Stimulated activated CD4-positive, alpha-beta T cell treated with anti-CD3 and anti-CD28 coated beads, Interleukin-15, amount 100 ng/mL, for 48 hours (primary cell): ENCODE results near the gene CFHR4.
"Not testable (repeated sequence)": the region's sequence is repeated elsewhere in the genome, so short reads cannot be mapped to it uniquely, and the experiment has no call there.

Source experiments
- DNase-seq, 2 donors: peaks; one replicate each; pipeline ENCODE4 v3.0.0-alpha.2; 2020; ENCODE audit warnings: low read depth in 2 of 2

CFHR4 gene

DNA sequence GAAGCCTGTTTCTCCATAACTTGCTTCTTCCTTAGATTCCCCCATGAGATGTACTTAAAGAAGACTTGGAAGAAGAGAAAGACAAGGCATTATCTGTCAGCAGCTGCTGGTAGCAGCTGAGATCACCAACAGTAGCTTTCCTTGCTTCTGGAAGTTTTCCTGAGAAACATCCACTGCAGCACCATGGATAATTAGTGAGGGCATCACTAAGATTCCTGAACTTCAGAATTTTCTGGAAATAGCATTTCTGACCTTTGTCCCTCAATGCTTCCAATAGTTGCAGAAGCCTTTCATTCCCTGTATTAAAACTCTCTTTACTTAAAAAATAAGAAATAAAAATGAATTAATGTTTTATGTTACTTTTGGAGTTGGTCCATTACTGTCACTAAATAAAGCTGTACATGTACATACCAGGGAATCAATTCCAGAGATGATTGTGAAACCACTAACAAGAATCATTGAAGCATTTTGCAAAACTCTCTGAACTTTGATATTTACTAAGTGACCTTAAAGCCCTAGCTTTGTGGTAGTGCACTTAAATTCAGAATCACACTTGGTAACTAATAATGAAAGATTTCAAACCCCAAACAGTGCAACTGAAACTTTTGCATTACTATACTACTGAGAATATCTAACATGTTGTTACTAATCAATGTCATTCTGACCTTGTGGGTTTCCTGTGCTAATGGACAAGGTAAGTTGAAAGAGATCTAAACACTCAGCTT lies at the start of gene CFHR4:
TSS of gene CFHR4 (plus strand) at position 538 of the 725 bp plus-strand sequence. CDS start at position 637, 99 bp downstream.
- DNase-seq: no peak

DNA sequence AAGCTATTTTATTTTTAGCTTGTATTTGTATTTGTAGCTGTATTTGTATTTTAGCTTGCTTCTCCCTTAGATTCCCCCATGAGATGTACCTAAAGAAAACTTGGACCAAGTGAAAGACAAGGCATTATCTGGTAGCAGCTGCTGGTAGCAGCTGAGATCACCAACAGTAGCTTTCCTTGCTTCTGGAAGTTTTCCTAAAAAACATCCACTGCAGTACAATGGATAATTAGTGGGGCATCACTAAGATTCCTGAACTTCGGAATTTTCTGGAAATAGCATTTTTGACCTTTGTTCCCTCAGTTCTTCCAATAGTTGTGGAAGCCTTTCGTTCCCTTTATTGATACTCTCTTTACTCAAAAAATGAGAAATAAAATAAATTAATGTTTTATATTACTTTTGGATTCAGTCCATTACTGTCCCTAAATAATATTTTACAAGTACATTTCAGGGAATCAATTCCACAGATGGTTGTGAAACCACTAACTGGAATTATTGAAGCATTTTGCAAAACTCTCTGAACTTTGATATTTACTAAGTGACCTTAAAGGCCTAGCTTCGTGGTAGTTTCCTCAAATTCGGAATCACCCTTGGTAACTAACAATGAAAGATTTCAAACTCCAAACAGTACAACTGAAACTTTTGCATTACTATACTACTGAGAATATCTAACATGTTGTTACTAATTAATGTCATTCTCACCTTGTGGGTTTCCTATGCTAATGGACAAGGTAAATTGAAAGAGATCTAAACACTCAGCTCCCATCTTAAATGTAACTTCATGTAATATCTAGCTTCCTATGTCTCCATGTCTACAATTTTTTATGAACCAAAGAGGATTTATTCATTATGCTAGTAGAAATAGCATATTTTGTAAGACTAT lies 38.0 kb upstream of the CFHR4 start:
- DNase-seq: not testable (repeated sequence)

DNA sequence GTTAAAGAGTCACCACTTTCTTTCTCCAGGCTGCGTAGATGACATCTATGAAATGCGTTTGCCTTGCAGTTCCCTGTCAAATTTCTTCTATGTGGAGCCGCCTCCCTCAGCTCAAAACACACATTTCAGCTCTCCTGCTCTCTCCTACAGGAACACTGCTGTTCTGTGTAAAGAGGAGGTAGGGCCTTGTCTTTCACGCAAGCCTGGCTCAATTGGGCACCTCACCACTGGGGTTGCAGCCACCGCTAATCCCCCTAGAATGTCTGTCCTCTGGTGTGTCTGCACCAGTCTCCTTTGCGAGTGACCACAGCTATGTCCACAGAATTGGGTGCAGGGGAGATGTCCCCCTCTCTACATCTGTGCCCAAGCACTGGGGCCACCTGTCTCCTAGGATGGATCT lies 31.8 kb upstream of the CFHR4 start:
- no peak for DNase-seq

DNA sequence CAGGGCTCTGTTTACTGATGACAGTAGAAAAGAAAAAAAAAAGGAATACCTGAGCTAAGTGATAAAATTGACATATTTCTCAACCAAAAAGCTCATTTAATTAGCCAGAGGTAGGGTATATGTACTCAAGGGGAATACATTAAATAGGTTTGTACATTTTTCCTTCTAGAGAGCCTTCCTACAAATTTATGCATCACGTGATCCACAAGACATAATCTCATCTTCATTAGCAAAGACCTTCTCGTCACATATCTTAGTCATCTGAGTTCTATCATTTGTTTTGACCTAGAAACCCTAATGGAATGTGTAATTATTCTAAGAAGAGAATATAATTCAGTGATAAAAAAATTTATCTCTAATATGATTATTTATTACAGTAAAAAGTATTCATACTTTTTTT lies 30.7 kb upstream of the CFHR4 start:
- DNase-seq: no peak

DNA sequence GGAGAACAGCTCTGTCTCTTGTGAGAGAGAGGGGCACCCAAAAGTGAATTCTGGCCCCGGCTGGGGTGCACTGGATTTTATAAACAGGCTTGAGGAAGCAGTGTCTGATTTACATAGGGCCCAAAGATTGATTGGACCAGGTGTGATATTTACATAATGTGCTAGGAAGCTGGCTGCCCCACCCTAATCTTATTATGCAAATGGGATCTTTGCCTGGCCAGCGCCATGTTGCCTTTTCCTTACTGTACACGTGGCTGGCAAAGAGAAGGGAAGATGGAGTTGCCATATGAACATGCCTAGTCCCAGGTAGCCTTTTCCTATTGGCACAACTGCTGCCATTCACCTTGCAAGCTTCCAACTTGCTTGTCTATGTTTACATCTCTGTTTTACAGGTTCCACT lies 29.0 kb upstream of the CFHR4 start:
- DNase-seq: no peak

DNA sequence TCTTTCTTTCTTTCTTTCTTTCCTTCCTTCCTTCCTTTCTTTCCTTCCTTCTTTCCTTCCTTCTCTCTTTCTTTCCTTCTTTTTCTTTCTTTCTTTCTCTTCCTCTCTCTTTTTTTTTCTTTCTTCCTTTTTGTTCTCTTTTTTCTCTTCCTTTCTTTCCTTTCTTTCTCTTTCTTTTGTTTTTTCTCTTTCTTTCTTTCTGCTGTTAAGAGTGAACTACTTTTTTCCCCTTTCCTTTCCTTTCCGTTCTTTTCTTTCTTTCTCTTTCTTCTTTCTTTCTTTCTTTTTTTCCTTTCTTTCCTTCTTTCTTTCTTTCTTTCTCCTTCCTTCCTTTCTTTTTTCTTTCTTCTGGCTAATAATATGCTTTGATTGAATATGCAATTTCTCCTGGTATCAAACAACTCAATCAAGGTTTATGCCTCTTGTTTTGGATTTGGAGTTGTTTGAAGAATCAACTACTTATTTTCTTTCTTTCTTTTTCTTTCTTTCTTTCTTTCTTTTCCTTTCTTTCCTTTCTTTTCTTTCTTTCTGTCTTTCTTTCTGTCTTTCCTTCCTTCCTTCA lies 27.4 kb upstream of the CFHR4 start:
- DNase-seq: no peak

DNA sequence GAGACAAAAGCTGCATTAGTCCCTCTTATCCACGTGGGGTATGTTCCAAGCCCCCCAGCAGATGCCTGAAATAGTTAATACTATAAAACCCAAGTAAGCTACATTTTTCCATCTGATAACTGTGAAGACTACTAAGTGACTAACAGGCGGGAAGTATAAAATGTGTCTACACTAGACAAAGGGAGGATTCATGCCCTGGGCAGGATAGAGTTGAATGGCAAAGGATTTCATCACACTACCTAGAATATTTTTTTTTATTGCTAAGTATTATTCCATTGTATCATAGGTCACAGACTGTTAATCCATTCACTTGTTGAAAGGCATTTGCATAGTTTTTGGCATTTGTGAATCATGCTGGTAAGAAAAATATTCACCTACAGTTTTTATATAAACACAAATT lies 26.4 kb upstream of the CFHR4 start:
- DNase-seq: no peak

DNA sequence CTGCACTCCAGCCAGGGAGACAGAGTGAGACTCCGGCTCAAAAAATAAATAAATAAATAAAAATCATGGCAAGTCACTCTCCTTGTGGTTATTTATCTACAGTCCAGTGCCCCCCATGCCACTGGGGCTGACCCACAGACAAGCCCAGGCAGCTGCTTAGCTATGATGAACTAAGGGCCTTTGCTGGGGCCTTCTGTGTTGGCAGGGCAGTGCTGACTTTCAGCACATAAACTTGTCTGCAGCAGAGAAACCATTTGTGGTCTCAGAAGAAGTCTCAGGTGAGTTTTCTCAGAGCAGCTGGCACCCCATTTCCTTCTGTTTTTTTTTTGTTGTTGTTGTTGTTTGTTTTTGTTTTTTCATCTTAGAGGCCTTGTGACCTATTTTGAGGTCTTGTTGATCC lies 20.9 kb upstream of the CFHR4 start:
- DNase-seq: no peak

DNA sequence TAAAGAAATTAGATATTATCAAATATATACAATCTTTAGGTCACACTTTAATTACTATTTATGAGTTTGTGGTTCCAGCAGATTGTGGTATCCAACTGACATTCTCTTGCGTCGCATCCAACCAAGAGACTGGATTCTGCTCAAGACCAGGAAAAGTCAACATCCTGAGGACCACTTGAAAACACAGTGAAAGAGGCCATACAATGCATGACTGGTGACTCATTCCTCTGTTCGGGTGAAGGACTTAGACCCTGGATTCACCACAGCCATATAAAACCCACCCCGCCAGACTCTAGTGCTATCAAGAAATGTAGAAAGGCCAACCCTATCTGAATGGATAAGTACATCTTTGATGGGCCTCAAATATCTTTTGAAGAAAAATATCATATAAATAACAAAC lies 14.5 kb upstream of the CFHR4 start:
- no peak for DNase-seq

DNA sequence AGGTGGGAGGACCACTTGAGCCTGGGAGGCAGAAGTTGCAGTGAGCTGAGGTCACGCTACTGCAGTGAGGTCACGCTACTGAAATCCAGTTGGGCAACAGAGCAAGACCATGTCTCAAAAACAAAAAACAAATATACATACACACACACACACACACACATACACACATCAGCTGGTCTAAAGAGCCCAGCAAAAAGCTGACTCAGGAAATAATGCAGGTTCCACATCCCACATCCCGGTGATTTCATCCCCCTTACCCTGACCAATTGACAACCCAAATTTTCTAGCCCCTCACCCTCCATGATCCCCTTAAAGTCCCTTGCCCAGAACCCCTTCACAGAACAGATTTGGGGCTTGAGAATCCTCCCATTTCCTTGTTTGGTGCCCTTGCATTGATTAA lies 11.9 kb upstream of the CFHR4 start:
- DNase-seq: no peak

DNA sequence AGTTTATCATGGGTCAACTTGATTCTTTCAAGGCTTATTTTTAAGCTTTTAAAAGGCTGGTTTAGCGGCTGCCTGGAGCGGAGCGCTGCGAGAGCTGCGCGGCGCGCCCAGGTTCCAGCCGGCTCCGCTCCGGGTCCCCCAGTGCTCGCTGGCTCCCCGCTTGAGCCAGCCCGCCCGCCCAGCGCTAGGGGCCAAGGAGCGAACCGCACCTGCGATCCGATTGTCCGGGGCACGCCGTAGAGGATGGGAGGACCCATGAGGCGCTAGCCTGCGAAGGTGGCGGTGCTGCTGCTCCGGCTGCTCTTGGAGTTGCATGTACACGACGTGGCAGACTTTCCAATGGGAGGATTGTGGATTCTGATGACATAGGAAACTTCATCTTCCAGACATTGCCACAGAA lies 9.9 kb upstream of the CFHR4 start:
- no peak for DNase-seq

DNA sequence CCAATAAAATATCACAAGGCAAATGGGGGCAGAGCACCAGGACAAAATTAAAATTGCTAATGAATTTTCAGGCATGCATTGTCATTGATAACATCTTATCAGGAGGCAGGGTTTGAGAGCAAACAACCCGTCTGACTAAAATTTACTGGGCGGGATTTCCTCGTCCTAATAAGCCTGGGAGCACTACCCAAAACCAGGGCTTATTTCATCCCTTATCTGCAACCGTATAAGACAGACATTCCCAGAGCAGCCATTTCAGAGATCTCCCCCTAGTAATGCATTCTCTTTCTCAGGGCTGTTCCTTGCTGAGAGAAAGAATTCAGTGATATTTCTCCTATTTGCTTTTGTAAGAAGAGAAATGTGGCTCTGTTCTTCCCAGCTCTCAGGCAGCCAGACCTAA lies 1.3 kb upstream of the CFHR4 start:
- DNase-seq: not testable (repeated sequence)

DNA sequence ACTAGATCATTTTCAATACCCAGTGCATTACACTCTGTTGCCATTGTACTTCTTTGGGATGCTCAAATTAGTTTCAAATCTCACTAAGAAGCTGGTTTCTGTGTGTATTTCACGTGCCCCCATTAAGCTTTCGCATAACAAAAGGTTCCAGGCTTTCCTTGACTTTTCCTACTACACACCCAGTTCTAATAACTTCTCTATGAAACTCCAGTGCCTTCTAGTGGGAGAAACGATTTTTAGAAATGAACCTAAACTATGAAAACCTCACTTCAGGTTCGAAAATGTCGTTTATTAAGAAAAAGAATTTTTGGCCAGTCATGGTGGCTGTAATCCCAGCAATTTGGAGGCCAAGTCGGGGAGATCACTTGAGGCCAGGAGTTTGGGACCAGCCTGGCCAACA lies 2.8 kb downstream of the CFHR4 start:
- DNase-seq: no peak

DNA sequence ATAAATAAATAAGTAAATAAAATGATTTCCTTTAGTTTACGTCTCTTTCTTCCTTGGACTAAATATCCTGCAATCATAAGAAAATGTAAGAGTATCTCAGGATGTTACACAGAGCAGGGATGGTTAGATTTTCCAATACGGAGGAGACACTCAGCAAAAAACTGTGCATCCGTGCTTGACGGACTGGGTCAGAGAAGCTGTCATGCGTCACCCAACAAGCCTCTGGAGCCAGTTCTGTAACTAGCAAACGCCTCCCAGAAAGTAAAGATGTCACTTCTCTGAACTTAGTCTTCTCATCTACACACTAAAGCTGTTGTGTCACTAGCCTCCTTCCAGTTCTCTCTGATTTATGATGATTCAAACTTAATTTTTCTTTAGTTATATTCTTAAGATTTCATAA lies 3.4 kb downstream of the CFHR4 start:
- DNase-seq: no peak

DNA sequence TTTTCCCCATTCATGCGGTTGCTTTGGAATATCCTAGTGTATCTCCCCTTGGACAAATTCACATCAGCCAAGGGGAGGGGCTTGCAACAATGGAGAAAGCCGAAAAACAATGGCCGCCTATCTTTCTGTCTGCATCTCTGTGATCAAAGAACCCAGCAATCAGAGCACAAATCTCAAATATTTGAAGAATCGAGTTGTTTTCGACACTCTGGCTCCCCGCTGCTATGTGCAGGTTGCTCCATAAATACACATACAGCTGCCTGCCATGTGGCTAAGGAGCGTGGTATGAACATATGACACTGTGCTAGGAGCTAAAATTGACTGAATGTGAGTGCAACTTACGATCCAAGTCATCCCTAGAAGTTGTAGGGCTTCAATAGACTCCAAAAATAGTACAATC lies 8.5 kb downstream of the CFHR4 start:
- no peak for DNase-seq

DNA sequence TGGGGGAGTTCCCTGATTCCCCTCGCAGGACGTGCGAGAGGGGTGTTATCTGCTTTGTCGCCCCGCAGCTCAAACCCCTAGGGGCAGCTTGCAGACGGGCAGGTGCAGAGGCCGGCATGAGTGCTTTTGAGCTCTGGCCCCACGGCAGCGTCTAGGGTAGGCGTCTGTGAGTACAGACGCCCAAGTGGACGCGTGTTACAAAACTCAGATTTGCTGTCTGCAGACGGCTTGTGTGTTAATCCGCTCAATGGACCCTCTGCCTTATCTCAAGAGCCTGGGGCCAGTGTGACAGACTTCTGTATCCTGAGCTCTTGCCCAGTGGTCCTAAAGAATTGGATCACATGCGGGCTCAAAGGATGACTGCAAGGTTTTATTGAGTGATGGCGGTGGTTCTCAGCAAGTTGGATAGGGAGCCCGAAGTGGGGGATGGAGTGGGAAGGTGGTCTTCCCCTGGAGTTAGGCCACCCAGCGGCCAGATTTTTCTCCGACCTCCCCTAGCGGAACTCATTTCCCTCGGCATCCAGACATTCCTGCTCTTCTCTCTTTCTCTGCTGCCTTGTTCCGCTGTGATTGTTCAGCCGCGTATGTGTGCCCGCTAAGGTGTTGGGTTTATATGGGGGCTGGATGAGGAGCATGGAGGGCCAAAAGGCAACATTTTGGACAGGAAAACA lies 9.4 kb downstream of the CFHR4 start:
- DNase-seq: no peak

DNA sequence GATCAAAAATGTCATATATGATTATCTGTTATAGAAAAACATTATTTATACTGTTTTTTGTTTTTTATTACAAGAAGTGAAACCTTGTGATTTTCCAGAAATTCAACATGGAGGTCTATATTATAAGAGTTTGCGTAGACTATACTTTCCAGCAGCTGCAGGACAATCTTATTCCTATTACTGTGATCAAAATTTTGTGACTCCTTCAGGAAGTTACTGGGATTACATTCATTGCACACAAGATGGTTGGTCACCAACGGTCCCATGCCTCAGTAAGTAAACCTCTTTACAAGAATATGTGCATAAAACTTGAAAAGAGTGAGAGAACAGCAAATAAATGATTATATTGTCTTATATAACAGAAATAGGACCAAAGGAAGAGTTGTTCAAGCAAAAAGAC lies 14.5 kb downstream of the CFHR4 start:
- no peak for DNase-seq

DNA sequence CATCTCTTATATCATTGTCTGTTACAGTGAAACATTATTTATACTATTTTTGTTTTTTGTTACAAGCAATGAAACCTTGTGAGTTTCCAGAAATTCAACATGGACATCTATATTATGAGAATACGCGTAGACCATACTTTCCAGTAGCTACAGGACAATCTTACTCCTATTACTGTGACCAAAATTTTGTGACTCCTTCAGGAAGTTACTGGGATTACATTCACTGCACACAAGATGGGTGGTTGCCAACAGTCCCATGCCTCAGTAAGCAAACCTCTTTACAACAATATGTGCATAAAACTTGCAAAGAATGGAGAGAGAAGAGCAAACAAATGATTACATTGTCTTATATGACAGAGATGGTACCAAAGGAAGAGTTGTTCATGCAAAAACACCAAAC lies 22.4 kb downstream of the CFHR4 start:
- no peak for DNase-seq

DNA sequence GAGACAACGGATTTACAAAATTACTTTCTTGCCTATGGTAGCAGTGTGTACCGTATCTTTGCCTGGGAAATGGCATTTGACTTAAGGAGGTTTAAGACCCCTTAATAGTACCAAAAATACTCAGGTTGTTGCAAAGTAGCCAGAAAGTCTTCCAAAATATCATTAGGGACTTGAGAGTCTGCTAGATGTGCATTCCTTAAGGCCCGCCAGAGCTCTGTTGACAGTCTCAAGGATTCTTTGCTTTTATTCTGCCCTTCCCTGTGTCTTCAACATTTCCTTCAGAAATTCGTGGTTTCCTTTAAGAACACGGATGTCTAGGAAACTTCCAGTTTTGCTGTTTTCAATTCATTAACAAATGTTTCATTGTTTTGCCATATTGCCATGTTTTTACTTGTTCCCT lies 24.4 kb downstream of the CFHR4 start:
- not testable (repeated sequence) for DNase-seq

DNA sequence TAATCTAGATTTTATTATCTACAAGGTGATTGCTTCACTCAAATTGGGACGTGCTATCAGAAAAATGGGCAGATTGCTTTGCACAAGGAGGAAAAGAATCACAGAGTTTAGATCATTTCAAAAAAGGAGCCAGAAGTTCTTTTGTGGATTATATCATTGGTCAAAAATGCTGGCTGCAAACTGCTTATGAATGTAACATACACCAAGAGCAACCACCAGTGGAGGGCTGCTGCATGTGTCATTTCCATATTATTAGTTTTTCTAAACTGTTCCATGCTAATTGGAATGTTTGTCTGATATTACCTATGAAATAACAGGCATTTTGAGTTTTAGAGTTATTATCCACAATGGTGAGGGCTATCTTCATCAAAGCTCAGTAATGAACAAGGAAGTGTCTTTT lies 39.0 kb downstream of the CFHR4 start:
- DNase-seq: not testable (repeated sequence)

DNA sequence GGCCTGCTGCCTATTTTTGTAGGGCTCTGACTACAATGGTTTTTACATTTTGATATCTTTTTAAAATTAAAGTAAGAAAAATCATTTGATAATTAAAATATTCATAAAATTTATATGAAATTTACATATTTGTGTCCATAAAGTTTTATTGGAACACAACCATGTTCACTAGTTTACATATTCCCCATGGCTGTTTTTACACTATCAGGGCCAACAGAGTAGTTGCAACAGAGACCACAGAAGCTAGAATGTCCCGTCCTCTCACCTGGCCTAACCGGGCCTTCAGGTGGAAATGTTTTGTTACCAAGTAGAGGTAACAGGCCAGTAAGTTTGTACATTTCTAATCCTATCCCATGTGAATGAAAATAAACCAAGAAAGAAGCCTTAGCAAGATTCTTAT lies 45.0 kb downstream of the CFHR4 start:
- not testable (repeated sequence) for DNase-seq

DNA sequence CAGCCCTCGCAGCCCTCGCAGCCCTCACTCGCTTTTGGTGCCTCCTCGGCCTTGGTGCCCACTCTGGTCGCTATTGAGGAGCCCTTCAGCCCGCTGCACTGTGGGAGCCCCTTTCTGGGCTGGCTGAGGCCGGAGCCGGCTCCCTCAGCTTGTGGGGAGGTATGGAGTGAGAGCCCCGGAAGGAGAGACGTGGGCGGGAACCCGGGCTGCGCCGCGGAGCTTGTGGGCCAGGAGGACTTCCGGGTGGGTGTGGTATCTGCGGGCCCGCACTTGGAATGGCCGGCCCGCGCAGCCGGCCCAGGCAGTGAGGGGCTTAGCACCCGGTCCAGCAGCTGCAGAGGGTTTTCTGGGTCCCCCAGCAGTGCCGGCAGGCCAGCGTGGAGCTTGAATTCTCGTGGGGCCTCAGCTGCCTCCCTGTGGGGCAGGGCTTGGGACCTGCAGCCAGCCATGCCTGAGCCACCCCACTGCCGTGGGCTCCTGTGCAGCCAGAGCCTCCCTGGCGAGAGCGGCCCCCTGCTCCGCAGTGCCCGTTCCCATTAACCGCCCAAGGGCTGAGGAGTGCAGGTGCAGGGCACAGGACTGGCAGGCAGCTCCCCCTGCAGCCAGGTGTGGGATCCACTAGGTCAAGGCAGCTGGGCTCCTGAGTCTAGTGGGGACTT lies 45.8 kb downstream of the CFHR4 start:
- no peak for DNase-seq
